Smooth muscle cell (in vitro differentiated cells): ENCODE data around the gene SOX5. TPM values are rescaled to one million over a fixed set of nuclear protein-coding genes. Genes with fewer than 3 reads are reported as not detected.
"Not testable (repeated sequence)": the region's sequence is repeated elsewhere in the genome, so short reads cannot be mapped to it uniquely, and the experiment has no call there.

Experiments used
- DNase-seq: peaks from one replicate; lab custom pipeline; 2025; ENCODE audit not compliant: unreplicated experiment; lab: John Stamatoyannopoulos, UW
- H2AFZ ChIP-seq: fragments of 200-600 bp; sonication (generic); 2 replicates; pipeline ENCODE4 v1.6.0; 2016; ENCODE audit warnings: antibody characterized with exemption, low read depth, mild to moderate bottlenecking
- H3F3A ChIP-seq: fragments of 200-600 bp; sonication (generic); 2 replicates; pipeline ENCODE4 v1.6.0; 2017; ENCODE audit warnings: antibody characterized with exemption, low read depth
- H3K27ac ChIP-seq: fragments of 200-600 bp; sonication (generic); 2 replicates; pipeline ENCODE4 v1.5.1; 2016; ENCODE audit warnings: low read depth, mild to moderate bottlenecking
- H3K27me3 ChIP-seq: fragments of 200-600 bp; sonication (generic); 2 replicates; pipeline ENCODE4 v1.6.1; 2016; ENCODE audit warnings: low read depth, mild to moderate bottlenecking
- H3K36me3 ChIP-seq: fragments of 200-600 bp; sonication (generic); 2 replicates; pipeline ENCODE4 v1.5.1; 2016; ENCODE audit warnings: low read depth
- H3K4me1 ChIP-seq: fragments of 200-600 bp; sonication (generic); 2 replicates; pipeline ENCODE4 v1.5.1; 2016; ENCODE audit warnings: low read depth
- H3K4me2 ChIP-seq: fragments of 200-600 bp; sonication (generic); 2 replicates; pipeline ENCODE4 v1.6.0; 2016; ENCODE audit warnings: mild to moderate bottlenecking
- H3K4me3 ChIP-seq: fragments of 200-600 bp; sonication (generic); 2 replicates; pipeline ENCODE4 v1.5.1; 2016; ENCODE audit warnings: mild to moderate bottlenecking
- H3K79me2 ChIP-seq: fragments of 200-600 bp; sonication (generic); 2 replicates; pipeline ENCODE4 v1.6.0; 2016; ENCODE audit warnings: low read depth, mild to moderate bottlenecking
- H3K9ac ChIP-seq: fragments of 200-600 bp; sonication (generic); 2 replicates; pipeline ENCODE4 v1.6.0; 2016; ENCODE audit warnings: low read depth
- H3K9me3 ChIP-seq: fragments of 200-600 bp; sonication (generic); replicated peaks from 2 replicates; pipeline ENCODE4 v1.5.1; 2016; ENCODE audit warnings: low read depth
- H4K20me1 ChIP-seq: fragments of 200-600 bp; sonication (generic); 2 replicates; pipeline ENCODE4 v1.6.0; 2016; ENCODE audit warnings: low read depth
- WGBS: methylation state at CpG from one replicate; pipeline ENCODE4 v1.1.7; 2016; ENCODE audit warnings: low lambda C conversion rate; 5-methylcytosine and 5-hydroxymethylcytosine counted together
- polyA plus RNA-seq: library from polyadenylated mRNA; unstranded; fragments of >200 nt; fragmentation: Nextera tagmentation; extraction: Ambion mirVana; gene quantifications from 2 replicates; pipeline ENCODE4 v1.2.1, GENCODE V29; 2016
- total RNA-seq: library from RNA; depleted of rRNA; stranded (reverse); fragments of >200 nt; gene quantifications from 2 replicates; pipeline ENCODE4 v1.2.3, GENCODE V29; 2014
- TF ChIP-seq, protein P1 (sequence below): fragments of 200-600 bp; sonication (generic); IDR thresholded peaks from 2 replicates; pipeline ENCODE4 v1.5.1; 2017; ENCODE audit warnings: borderline replicate concordance, mild to moderate bottlenecking, antibody characterized with exemption; ENCODE audit not compliant: insufficient read depth, poor library complexity, severe bottlenecking

The SOX5 gene
- total and polyA plus RNA-seq, 2 experiments from 2014 or later: 22.3 to 47.8 TPM

DNA sequence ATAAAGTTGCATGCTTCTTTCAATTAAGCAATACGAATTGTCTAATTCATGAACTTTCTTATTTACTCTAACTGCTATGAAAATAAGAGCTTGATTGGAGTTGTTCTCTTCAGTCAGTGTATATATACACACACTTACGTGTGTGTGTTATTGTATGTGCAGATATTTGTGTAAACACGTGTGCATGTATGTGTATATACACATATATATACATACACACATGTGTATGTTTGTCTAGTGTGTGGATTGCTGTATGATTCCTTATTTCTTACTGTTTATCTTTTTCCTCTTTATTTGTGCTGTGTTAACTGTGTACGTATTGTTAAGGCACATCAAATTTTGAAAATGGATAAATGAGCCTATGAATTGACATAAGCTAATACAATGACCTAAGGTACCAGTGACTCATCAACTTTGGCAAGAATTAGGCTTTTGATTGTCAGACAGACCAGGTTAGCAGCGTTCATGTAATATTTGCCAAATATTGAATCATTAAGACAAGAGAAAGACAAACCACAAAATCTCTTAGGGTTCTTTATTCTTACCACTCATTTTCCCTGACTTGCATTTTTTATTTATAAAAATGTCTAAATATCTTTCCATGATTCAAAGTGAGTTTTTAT, 423.9 kb downstream of the SOX5 start:
- H3K79me2 ChIP-seq: no peaks in the 10 kb centered on the region
- DNase-seq: no peak
- H2AFZ ChIP-seq: no peak overlapping the region
- H3K4me1 ChIP-seq: no peaks in the 10 kb centered on the region
- no peak overlapping the region for H3K27ac ChIP-seq
- no peak overlapping the region for H3K4me3 ChIP-seq
- H3K9ac ChIP-seq: no peak overlapping the region
- no peaks in the 10 kb centered on the region for H3K36me3 ChIP-seq
- whole genome bisulfite sequencing: 95% methylated on average over 5 of the region's 5 CpGs
- no peak overlapping the region for H3K4me2 ChIP-seq
- no peaks in the 10 kb centered on the region for H4K20me1 ChIP-seq
- no peaks in the 10 kb centered on the region for H3K27me3 ChIP-seq
- TF ChIP-seq, protein P1, sequence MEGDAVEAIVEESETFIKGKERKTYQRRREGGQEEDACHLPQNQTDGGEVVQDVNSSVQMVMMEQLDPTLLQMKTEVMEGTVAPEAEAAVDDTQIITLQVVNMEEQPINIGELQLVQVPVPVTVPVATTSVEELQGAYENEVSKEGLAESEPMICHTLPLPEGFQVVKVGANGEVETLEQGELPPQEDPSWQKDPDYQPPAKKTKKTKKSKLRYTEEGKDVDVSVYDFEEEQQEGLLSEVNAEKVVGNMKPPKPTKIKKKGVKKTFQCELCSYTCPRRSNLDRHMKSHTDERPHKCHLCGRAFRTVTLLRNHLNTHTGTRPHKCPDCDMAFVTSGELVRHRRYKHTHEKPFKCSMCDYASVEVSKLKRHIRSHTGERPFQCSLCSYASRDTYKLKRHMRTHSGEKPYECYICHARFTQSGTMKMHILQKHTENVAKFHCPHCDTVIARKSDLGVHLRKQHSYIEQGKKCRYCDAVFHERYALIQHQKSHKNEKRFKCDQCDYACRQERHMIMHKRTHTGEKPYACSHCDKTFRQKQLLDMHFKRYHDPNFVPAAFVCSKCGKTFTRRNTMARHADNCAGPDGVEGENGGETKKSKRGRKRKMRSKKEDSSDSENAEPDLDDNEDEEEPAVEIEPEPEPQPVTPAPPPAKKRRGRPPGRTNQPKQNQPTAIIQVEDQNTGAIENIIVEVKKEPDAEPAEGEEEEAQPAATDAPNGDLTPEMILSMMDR: no peak
- no peaks in the 10 kb centered on the region for H3F3A ChIP-seq
- H3K9me3 ChIP-seq: no peaks in the 10 kb centered on the region

DNA sequence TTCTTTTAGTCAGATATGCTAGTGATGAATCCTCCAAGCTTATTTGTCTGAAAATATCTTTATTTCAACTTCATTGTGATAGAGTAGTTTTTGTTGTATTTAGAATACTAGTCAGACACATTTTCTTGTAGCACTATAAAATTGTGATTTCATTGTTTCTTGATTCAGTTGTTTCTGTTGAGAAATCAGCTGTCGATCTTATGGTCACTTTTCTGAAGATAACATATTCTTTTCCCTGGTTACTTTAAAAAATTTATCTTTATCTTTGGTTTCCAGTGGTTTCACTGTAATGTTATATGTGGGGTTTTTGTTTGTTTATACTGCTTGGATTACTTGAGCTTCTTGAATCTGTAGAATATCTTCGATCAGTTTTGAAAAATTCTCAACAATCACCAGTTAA, 426.1 kb downstream of the SOX5 start:
- Histone ChIP-seq H3K4me3 (no peak overlapping the region), H3K79me2 (no peaks in the 10 kb centered on the region), H3K27me3 (no peaks in the 10 kb centered on the region), H3K4me1 (no peaks in the 10 kb centered on the region), H3K9me3 (no peaks in the 10 kb centered on the region), H3K36me3 (no peaks in the 10 kb centered on the region), H3K9ac (no peak overlapping the region), H3K27ac (no peak overlapping the region), H2AFZ (no peak overlapping the region), H4K20me1 (no peaks in the 10 kb centered on the region), H3F3A (no peaks in the 10 kb centered on the region), H3K4me2 (no peak overlapping the region)
- TF ChIP-seq, protein P1: no peak
- no peak for DNase-seq
- 95% methylated on average over 2 of the region's 2 CpGs for WGBS

DNA sequence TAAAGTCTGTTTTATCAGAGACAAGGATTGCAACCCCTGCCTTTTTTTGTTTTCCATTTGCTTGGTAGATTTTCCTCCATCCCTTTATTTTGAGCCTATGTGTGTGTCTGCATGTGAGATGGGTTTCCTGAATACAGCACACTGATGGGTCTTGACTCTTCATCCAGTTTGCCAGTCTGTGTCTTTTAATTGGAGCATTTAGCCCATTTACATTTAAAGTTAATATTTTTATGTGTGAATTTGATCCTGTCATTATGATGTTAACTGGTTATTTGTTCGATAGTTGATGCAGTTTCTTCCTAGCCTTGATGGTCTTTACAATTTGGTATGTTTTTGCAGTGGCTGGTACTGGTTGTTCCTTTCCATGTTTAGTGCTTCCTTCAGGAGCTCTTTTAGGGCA, 430.0 kb downstream of the SOX5 start:
- H2AFZ ChIP-seq, H3K9ac ChIP-seq, DNase-seq, H3F3A ChIP-seq, H3K79me2 ChIP-seq, H3K36me3 ChIP-seq, H3K27ac ChIP-seq, H3K4me1 ChIP-seq, H4K20me1 ChIP-seq, H3K4me3 ChIP-seq, H3K27me3 ChIP-seq, H3K9me3 ChIP-seq, H3K4me2 ChIP-seq: not testable (repeated sequence)
- WGBS: 93% methylated on average over 1 of the region's 1 CpG

DNA sequence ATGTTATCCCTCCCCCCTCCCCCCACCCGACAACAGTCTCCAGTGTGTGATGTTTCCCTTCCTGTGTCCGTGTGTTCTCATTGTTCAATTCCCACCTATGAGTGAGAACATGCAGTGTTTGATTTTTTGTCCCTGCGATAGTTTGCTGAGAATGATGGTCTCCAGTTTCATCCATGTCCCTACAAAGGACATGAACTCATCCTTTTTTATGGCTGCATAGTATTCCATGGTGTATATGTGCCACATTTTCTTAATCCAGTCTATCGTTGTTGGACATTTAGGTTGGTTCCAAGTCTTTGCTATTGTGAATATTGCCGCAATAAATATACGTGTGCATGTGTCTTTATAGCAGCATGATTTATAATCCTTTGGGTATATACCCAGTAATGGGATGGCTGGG, 433.7 kb downstream of the SOX5 start:
- not testable (repeated sequence) for H3K9me3 ChIP-seq, H4K20me1 ChIP-seq, H3F3A ChIP-seq, H3K27ac ChIP-seq, H3K9ac ChIP-seq, H2AFZ ChIP-seq, H3K4me1 ChIP-seq, H3K36me3 ChIP-seq, H3K79me2 ChIP-seq, DNase-seq, H3K4me3 ChIP-seq, H3K4me2 ChIP-seq, H3K27me3 ChIP-seq
- 80% methylated on average over 6 of the region's 6 CpGs for WGBS

DNA sequence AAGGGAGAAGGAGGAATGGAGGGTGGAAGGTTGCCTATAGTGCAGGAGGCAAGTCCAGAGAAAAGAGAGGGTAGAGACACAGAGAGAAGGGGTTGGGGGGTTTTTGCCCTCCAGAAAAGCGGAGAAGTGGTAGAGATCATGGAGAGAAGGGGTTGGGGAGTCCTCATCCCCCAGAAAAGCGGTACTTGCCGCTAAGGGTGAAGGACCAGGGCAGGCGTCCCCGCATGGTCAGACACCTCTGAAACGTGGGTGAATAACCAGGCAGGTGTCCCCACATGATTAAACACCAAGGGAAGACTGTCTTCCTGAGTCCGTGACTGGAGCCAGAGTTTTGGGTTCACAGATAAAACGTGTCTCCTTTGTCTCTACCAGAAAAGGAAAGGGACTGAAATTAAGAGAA, 439.0 kb downstream of the SOX5 start:
- no peaks in the 10 kb centered on the region for H3K27me3 ChIP-seq
- no peak overlapping the region for H3K4me3 ChIP-seq
- no peaks in the 10 kb centered on the region for H3K36me3 ChIP-seq
- no peaks in the 10 kb centered on the region for H3K9me3 ChIP-seq
- TF ChIP-seq, protein P1: no peak
- no peak overlapping the region for H3K4me2 ChIP-seq
- DNase-seq: no peak
- H3F3A ChIP-seq: no peaks in the 10 kb centered on the region
- H2AFZ ChIP-seq: no peak overlapping the region
- H3K4me1 ChIP-seq: no peaks in the 10 kb centered on the region
- H4K20me1 ChIP-seq: no peaks in the 10 kb centered on the region
- no peak overlapping the region for H3K9ac ChIP-seq
- no peak overlapping the region for H3K27ac ChIP-seq
- no peaks in the 10 kb centered on the region for H3K79me2 ChIP-seq
- WGBS: 96% methylated on average over 8 of the region's 8 CpGs

DNA sequence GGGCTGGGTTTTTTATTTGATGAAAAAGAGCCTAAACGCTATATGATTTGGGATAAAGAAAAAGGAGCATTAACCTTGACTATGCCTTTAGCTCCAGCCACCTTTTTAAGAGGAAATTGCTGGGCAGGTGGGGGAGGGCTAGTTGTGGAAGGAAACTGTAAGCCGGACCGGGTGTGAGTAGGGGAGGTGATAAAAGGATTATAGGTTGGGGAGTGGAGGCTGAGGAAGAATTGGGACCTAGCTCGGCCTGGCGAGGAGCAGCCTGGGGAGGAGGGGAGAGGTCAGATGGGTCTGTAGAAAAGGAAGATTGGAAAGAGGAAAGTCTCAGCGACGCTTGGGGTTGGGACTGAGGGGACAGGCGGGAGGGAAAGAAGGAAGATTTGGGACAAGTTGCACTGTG, 439.6 kb downstream of the SOX5 start:
- not testable (repeated sequence) for H3K9me3 ChIP-seq, DNase-seq, H3K4me1 ChIP-seq, H3K9ac ChIP-seq, H3K4me3 ChIP-seq, H2AFZ ChIP-seq, H3F3A ChIP-seq, H3K4me2 ChIP-seq, H4K20me1 ChIP-seq, H3K27me3 ChIP-seq, H3K27ac ChIP-seq, H3K36me3 ChIP-seq, H3K79me2 ChIP-seq
- WGBS: 93% methylated on average over 8 of the region's 8 CpGs
